Lower leg skin (tissue), 3 donors: ENCODE data around the gene TMEM169.

ENCODE experiments used
- POLR2A ChIP-seq, 2 donors: fragments of 450-650 bp; IDR thresholded peaks; one replicate each; pipeline ENCODE4 v1.6.1; 2016 to 2017; ENCODE audit warnings: antibody characterized with exemption in 2 of 2, mild to moderate bottlenecking in 1 of 2, moderate library complexity in 1 of 2
- TF ChIP-seq, protein P1 (sequence below), 3 donors: fragments of 450-650 bp; IDR thresholded peaks; one replicate each; pipeline ENCODE4 v1.5.1; 2016; ENCODE audit warnings: antibody characterized with exemption in 3 of 3, mild to moderate bottlenecking in 3 of 3, moderate library complexity in 2 of 3

DNA sequence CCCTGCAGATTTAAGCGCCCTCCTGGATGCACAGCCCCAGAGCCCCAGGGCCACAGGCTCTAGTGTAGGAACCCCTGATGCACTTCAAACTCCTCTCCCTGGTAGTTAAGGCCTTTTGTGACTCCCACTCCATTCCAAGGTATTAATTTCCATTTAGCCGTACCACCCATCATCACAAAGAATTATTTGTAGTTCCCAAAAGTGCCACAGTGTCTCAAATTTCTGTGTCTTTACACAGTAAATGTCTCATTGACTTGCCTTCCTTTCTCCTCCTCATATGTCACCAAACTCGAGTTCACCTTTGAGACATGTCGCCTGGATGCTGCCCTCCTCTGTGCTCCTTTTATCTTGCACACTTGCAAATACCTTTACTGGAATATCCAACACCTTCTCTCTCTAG is 26.0 kb upstream of the TMEM169 start:
- TF ChIP-seq, protein P1, sequence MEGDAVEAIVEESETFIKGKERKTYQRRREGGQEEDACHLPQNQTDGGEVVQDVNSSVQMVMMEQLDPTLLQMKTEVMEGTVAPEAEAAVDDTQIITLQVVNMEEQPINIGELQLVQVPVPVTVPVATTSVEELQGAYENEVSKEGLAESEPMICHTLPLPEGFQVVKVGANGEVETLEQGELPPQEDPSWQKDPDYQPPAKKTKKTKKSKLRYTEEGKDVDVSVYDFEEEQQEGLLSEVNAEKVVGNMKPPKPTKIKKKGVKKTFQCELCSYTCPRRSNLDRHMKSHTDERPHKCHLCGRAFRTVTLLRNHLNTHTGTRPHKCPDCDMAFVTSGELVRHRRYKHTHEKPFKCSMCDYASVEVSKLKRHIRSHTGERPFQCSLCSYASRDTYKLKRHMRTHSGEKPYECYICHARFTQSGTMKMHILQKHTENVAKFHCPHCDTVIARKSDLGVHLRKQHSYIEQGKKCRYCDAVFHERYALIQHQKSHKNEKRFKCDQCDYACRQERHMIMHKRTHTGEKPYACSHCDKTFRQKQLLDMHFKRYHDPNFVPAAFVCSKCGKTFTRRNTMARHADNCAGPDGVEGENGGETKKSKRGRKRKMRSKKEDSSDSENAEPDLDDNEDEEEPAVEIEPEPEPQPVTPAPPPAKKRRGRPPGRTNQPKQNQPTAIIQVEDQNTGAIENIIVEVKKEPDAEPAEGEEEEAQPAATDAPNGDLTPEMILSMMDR (IDR thresholded peaks at IDR 0.05), result no peak
- TF ChIP-seq POLR2A (IDR thresholded peaks at IDR 0.05), result no peak
